Renal pelvis (tissue), 12 donors: ENCODE results near the gene E2F1. TPM values are rescaled to one million over a fixed set of nuclear protein-coding genes. Genes with fewer than 3 reads are reported as not detected.

ENCODE experiments used
- DNase-seq: peaks from one replicate; pipeline ENCODE4 v3.0.0-alpha.2; 2013
- long read RNA-seq, 16 experiments: transcript quantifications; one replicate each; lab custom pipeline, GENCODE V29; 2026
- polyA plus RNA-seq, 3 donors: library from polyadenylated mRNA; unstranded; fragments of 120-200 nt; gene quantifications; one replicate each; pipeline ENCODE4 v1.2.1, GENCODE V29; 2013; ENCODE audit not compliant: insufficient read length in 3 of 3

Gene E2F1
- polyA plus RNA-seq, result 10 to 100 TPM; 12.1 to 14.6 (median 14.3) TPM
- long read RNA-seq, donor 1, partial matches to known transcripts, result 0 of 3 reads
- long read RNA-seq, donor 1, other reads (novel, unspliced or antisense), result 0 of 3 reads
- long read RNA-seq, donor 2, transcript E2F1-201 (7 exons, 2,503 nt), result major isoform, 5 of 5 reads
- long read RNA-seq, donor 2, partial matches to known transcripts, result 0 of 5 reads
- long read RNA-seq, donor 2, other reads (novel, unspliced or antisense), result 0 of 5 reads
- long read RNA-seq, donor 3, partial matches to known transcripts, result 0 of 3 reads
- long read RNA-seq, donor 3, other reads (novel, unspliced or antisense), result 0 of 3 reads
- long read RNA-seq, donor 4, partial matches to known transcripts, result 0 of 3 reads
- long read RNA-seq, donor 4, other reads (novel, unspliced or antisense), result 0 of 3 reads
- long read RNA-seq, donor 5, partial matches to known transcripts, result 0 of 1 reads
- long read RNA-seq, donor 5, other reads (novel, unspliced or antisense), result 0 of 1 reads
- long read RNA-seq, donor 6, partial matches to known transcripts, result 0 of 3 reads
- long read RNA-seq, donor 6, other reads (novel, unspliced or antisense), result 0 of 3 reads
- long read RNA-seq, donor 7, partial matches to known transcripts, result 0 of 4 reads
- long read RNA-seq, donor 7, other reads (novel, unspliced or antisense), result 0 of 4 reads
- long read RNA-seq, donor 8, result 0 reads
- long read RNA-seq, donor 9, result 0 reads
- long read RNA-seq, donor 10, partial matches to known transcripts, result 0 of 3 reads
- long read RNA-seq, donor 10, other reads (novel, unspliced or antisense), result 0 of 3 reads
- long read RNA-seq, donor 11, partial matches to known transcripts, result 0 of 3 reads
- long read RNA-seq, donor 11, other reads (novel, unspliced or antisense), result 0 of 3 reads
- long read RNA-seq, donor 12, partial matches to known transcripts, result 7 of 10 reads
- long read RNA-seq, donor 12, other reads (novel, unspliced or antisense), result 0 of 10 reads
- long read RNA-seq, donor 13, partial matches to known transcripts, result 0 of 2 reads
- long read RNA-seq, donor 13, other reads (novel, unspliced or antisense), result 0 of 2 reads
- long read RNA-seq, donor 14, partial matches to known transcripts, result 0 of 3 reads
- long read RNA-seq, donor 14, other reads (novel, unspliced or antisense), result 0 of 3 reads
- long read RNA-seq, donor 15, partial matches to known transcripts, result 0 of 4 reads
- long read RNA-seq, donor 15, other reads (novel, unspliced or antisense), result 0 of 4 reads
- long read RNA-seq, donor 16, transcript E2F1-201 (7 exons, 2,503 nt), result major isoform, 5 of 10 reads
- long read RNA-seq, donor 16, partial matches to known transcripts, result 5 of 10 reads
- long read RNA-seq, donor 16, other reads (novel, unspliced or antisense), result 0 of 10 reads

- peak; percentile 95 for DNase-seq
Observed at GRCh38 chr20:33686100-33686983, at the start of gene E2F1. Gene E2F1, minus strand, starts transcription at chr20:33686385. Its CDS starts 121 bp downstream, at chr20:33686264.

DNA sequence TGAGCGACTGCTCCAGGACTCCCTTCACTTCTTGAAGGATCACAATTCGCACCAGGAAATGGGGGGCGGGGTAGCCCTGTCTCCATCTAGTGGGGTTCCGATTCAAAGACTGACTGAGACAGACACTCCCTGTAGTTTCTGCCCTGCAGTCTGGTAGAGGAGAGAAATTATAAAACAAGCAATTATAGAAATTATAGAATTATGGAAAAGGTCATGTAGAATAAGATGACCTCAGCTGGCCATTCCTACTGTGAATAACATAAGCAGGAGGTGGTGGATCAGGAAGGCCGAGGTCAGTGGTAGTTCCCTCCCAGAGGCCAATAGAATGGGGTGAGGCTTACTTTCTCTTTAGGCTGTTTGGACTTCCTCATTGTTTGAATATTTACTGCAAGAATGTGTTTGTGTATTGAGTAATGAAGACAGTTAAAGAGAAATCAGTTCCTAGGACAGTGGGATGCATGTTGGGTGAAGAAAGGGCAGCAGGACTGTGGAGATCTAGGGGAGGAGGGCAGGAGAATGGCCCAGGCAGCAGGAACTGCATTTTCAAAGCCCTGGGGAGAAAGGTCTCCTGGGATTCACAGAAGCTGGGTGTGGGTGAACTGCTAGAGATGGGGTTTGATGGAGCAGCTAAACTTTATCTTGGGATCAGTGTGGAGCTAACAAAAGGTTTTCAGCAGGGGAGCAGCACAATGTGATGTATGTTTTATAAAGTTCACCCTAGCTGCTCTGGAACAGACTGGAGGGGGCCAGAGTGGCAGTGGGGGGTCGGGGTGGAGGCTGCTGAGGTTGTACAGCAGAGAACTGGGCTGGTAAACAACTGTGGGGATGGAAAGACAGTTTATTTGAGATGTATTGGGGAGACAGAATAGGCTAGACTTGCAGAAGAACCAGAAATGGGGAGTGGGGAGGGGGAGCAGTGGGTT is 47.7 kb upstream of the E2F1 start:
- DNase-seq, result peak; percentile 24

GRCh38 chr20:33732166-33732970 is 46.2 kb upstream of the E2F1 start:
- DNase-seq, result no peak

- peak; percentile 92 for DNase-seq
Observed at GRCh38 chr20:33731693-33732165, 45.5 kb upstream of the E2F1 start, which contains the start of gene ZNF341. Gene ZNF341, plus strand, starts transcription at chr20:33731996. Its CDS starts 26 bp downstream, at chr20:33732022.

- DNase-seq, result no peak
Observed at GRCh38 chr20:33730946-33731692, 44.9 kb upstream of the E2F1 start.

GRCh38 chr20:33729101-33729500 is 42.9 kb upstream of the E2F1 start:
- no peak for DNase-seq

- no peak for DNase-seq
Observed at GRCh38 chr20:33728463-33728862, 42.3 kb upstream of the E2F1 start.

DNA sequence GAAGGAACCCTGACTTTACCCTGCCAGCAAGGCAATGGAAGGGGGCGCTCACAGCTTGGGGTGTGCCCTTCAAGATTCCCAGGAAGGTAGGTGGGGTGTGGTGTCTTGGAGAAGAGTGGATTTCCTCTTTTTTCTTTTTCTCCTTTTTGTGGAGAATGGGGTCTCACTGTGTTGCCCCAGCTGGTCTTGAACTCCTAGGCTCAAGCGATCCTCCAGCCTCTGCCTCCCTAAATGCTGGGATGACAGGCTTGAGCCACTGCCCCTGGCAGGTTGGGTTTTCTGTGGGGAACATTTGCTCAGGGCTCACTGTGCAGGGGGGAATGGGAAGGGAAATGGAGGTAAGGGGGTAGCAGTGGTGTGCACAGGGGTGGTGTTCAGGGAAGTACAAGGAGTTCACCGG is 41.6 kb upstream of the E2F1 start:
- no peak for DNase-seq

- no peak for DNase-seq
Observed at GRCh38 chr20:33727115-33727479, 40.9 kb upstream of the E2F1 start.

- no peak for DNase-seq
Observed at GRCh38 chr20:33725607-33726264, 39.6 kb upstream of the E2F1 start.

DNA sequence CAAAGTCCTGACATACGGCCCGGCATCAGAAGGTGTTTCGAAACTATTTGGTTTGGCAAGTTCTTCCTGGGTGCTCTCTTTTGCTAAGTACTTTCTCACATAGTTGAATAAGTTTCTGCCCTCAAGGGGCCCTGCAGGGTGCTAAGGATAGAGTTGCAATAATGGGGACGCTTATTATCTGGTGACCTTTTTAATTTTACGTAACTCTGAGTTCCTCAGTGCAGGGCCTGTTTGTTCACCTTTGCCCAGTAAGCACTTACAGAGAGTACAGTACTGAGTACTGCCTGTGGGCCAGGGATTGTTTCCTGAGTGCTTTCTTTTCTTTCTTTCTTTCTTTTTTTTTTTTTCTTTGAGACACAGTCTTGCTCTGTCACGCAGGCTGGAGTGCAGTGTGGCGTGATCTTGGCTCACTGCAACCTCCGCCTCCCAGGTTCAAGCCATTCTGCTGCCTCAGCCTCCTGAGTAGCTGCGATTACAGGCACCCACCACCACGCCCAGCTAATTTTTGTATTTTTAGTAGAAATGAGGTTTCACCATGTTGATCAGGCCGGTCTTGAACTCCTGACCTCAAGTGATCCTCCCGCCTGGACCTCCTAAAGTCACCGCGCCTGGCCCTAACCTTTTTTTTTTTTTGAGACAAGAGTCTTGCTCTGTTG is 38.4 kb upstream of the E2F1 start:
- no peak for DNase-seq

DNA sequence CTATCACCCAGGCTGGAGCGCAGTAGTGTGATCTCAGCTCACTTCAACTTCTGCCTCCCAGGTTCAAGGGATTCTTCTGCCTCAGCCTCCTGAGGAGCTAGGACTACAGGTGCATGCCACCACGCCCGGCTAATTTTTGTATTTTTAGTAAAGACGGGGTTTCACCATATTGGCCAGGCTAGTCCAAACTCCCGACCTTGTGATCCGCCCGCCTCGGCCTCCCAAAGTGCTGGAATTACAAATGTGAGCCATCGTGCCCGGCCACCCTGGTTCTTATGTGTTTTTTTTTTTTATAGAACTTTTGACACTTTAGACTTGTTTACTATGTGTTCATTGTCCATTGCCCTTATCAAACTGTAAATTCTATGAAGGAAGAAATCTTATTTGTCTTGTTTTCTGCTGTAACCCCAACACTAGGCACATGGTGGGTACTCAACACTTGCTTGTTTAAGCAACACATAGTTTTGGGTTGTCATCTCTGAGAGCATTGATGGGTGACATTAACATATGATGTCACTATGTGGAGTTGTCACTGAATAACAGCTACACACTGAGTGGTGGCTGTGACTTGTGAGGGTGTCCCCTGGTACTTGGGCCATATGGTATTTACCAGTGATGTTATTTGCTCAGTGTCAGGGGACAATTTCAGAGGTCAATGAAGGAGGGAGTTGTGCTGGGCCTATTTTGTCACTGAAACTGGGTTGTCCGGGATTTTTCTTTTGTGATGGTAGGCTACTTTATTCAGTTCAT is 35.4 kb upstream of the E2F1 start:
- no peak for DNase-seq

DNA sequence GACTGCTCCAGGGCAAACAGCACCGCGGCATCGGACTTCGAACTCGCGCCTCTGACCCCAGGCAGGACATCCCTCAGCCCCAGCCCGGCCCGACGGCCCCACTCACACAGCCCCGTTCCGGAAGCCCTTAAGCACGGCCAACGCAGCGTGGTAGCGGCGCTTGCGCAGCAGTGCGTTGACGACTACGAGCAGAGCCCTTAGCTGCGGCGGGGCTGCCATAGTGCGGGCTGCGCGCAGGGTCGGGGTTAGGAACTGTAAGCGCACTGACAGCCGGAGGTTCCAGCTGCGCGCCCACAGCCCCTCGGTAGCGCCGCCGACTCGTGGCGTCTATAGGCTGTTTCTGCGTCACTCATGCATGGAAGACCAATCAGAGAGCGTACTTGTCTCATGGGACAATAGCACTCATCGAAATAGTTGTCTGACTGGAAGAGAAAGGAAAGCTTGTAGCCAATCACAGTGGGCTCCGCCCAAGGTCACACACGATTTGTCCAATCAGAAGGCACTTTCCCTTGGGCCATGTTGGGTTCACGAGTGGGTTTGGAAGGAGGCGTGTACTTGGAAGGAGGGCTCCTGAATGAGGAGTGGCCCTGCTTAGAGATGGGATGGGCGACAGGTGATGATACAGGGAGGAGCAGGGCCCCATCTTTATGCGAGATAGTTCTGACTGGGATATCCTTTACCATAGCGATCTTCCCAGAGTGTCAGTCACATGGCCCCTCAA is 34.0 kb upstream of the E2F1 start, which contains the start of gene PXMP4:
Gene PXMP4, minus strand, starts transcription at position 322 of the 721 bp plus-strand sequence. Its CDS starts 103 bp downstream, at position 219.
- peak; percentile 93 for DNase-seq

DNA sequence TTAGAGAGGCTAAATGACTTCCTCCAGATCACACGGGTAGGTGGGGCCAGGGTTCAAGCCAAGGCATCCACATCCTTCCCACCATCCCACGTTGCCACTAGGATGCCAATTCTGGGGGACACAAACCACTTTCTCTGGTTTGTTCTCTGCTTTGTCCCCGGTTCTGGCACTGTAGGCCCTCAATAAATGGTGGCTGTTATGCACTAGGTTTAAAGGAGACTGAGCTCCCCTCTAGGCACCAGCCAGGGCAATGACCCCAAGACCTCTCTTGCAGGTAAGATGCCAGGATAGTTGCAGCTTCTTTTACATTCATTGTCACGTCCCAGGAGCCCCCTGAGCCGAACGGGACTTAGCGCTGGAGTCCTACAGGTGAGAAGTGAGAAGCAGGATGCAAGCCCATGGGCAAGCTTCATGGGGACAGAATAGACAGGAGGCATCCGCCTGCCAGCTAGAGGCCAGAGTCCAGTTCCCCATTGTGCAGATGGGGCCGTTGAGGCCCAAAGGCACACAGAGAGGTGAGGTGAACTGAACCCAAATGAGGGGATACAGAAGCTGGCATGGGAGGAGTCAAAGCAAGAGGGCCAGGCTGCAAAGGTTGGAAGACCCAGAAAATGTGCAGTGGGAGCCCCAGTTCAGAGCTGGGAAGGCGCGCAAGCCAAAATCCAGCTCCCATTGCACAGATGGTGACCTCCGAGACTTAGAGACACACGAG is 33.2 kb upstream of the E2F1 start:
- DNase-seq, result no peak
